LHCN-M2 (cell line): ENCODE data around the gene PPM1F. TPM values are rescaled to one million over a fixed set of nuclear protein-coding genes. Genes with fewer than 3 reads are reported as not detected.
"Not testable (repeated sequence)": the region's sequence is repeated elsewhere in the genome, so short reads cannot be mapped to it uniquely, and the experiment has no call there.

ENCODE experiments used
- DNase-seq: peaks from one replicate; pipeline ENCODE4 v3.0.0-alpha.2; 2012; ENCODE audit warnings: low read depth
- total RNA-seq: library from RNA; depleted of rRNA; stranded (reverse); fragments of >200 nt; gene quantifications from 2 replicates; pipeline ENCODE4 v1.2.3, GENCODE V29; 2014

PPM1F gene
- total RNA-seq, 1 experiment from 2014 or later: 184 TPM

DNA sequence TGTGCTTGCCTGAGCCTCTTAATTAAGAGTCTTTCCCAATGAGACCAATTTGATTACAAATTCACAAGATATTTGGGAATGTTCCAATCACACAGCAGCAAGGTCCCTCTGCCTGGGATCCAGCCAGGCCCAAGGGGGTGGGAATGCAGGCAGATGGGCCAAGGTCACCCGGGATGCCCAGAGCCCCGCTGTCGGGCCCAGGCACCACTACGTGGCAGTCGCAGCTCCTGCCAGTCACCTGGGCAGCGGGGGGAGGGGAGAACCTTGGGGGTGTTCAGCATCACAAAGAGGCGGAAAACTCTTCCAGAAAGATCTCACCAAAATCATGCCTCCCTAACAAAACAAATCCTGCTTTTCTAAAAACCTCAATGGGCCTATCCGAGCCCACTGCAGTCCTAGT is 30.9 kb downstream of the PPM1F start:
- no peak for DNase-seq

DNA sequence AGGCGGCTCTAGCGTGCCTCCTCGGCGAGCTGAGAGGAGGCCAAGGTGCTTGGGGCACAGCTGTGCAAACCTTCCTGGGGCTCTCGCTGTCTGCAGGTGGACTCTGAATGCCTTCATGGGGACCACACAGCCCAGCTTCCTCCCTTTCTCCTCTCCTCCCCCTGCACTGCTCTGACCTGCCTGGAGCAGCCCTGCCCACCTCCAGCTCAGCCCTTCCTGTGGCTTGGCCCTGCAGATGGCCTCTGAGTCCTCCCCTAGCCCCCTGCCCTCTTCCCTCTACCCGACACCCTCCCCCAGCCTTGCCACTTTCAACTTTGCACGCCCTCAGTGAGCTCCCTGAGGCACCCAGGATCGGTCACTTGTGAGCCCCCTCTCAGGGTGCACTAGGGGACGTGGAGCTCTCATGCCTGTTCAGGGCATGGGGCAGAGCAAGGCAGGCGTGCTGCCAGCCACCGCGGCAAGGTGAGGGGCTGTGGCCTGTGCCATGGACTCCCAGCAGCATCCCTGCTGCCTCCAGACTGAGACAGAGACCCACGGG is 31.4 kb downstream of the PPM1F start:
- no peak for DNase-seq

DNA sequence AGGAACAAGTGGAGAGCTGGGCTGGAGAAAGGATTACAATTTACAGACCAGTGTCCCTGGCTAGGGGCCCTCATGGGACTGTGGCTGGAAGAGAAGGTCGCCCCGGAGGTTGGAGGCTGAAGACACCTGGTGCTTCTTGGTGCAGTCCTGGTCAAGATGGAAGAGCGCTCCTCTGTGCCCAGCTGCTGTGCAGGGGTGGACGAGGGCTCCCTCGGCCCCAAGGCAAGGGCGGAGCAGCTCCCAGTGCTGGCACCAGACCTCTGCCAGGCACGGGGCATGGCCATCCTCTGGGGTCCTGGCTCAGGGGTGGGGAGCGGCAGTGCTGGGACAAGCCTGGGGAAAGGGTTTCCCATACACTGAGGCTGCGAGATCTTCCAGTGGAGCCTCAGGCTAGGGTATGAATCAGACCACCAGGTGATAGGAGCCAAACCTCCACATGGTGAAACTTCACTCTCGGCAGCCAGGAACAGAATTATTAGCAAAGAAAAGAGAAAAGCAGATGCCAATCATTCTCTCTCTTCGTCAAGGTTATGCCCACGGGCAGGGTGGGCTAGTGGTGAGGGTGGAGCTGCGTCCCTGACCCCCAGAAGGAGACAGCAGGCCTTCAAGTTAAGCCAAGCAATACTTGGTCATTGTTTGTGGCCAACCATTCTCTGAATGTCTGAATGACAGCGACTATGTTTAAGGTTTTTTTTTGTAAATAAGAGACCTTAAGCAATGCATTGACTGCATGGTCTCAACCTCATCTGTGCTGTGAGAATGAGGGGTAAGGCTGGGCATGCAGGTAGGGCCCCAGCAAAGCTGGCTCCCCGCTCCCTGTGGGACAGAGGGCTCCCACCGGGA is 32.1 kb downstream of the PPM1F start:
- DNase-seq: no peak

DNA sequence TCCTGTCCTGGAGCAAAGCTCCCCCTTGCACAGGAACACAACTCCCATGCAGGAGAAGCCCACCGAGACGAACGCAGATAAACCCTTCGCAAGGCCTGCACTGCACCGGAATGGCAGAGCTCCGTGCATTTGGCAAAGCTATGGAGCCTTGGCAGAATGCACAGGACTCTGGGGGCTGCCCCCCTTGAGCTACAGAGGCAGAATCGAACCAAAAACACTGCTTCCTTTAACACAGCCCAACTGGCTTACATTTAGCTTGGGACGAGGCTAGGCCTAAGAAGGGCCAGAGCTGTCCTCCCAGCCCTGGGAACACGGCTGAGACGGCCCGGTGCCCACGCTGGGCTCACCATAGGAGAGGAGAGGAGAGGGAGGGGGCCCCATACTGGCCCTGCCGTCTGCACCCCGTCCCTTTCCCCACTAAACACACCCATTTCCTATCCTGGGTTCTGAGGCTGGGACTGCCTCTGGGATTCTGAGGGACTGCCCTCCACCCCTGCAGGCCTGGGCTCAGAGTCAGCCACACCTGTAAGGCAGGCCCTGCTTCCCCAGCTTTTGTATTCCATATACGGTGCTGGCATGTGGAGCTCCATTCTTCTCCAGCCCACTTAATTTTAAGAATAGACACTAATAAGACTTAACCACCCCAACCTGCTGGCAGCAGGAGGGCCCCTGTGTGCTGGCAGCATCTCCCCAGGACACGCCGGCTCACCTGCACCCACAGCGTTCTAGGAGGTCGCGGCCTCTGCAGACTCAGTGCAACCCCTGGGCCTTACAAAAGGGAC is 32.9 kb downstream of the PPM1F start:
- DNase-seq: no peak

DNA sequence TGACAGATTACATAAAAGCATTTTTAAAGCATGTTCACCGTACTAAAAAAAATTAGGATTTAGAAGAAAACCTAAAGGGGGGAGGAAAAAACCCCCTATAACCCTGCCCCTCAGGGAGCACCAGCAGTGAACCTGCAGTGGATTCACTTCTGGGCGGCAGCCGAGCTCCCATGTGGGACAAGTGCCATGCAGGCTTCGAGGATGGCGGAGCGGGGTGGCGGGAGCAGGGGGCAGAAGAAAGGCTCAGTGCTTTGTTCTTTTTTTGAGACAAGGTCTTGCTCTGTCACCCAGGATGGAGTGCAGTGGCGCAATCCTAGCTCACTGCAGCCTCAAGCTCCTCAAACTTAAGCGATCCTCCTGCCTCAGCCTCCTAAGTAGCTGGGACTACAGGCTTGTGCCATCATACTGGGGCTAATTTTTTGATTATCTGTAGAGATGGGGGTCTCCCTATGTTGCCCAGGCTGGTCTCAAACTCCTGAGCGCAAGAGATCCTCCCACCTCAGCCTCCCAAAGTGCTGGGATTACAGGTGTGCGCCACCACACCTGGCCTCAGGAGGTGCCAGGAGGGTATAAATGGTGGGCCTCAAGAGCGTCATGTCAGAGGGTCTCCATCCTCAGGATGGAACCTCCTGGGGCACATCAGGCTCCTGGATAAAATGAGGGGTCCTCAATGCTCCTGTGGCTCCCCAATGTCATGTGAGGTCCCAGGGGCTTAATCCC is 34.0 kb downstream of the PPM1F start:
- no peak for DNase-seq

DNA sequence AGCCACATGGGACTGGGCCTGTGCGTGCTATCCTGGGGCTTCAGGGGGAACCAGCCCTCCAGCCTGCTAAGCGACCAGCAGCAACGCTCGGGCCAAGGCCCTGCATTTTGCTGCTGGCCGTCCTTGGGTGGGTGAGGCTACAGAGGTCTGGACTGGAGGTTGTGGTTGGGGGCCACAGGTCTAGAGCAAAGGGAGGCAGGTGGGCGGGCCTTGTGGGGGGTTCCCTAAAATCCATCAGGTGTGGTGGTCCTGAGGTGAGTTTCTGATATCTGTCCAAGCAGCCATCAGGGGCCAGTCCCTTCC is 34.7 kb downstream of the PPM1F start:
- no peak for DNase-seq

DNA sequence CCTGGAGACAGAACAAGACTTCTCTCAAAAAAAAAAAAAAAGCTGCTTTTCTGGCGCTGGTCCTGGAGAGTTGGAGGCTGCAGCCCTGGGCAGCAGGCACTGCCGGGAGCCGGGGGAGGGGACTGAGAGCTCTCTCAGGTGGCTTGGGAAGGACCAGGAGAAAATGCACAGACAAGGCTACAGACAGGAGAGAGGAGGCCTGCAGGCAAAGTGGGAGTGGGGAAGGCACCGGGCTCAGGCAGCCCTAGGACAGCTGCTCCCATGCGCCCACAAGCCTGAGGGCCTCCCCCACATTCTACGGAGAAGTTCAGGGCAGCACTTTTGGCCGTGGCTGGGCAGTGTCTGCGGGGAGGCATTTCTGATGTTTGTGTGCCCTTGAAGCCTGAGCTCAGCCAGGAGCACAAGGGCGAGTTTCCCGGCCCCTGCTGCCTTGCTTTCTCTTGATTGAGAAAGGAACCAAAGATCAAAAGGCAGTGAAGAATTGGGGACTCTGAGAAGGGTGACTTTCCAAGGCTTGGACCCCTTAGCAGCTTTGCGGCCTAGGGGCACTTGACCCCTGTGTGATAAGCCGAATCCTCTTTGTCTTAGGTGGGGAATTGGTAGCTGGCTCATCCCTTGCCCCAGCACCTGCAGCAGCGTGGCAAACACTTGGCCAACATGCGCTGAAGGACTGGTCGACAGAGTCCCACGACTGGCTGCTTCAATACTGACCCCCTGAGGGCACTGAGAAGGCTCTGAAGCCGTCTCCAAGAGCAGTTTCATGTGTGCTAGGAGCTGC is 35.3 kb downstream of the PPM1F start:
- no peak for DNase-seq

DNA sequence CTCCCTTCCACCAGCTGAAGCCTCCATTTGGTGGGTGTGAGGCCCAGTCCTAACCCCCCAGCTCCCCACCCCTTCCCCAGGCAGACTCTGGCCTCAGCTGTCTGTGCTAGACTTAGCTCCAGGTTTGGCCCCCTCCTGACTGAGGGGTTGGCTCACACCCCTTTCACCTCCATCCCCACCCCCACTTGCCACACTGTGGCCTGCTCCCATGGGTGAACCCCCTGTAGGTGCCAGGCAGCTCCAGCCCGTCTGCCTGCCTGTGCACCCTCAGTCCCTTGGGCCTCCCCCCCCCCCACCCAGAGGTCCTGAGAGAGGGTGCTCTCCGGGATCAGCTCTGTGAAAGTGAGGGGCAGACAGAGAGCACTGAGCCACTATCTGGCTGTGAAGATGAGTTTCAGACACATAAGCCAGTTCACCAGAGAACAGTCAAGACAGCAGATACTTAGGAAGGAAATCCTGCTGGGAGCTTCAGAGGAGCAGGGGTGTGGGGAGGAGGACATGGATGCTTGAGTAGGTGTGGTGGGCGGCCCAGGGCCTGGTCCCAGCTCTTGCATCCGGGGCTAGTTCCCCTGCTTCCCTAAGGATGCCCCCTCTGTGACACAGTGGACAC is 36.2 kb downstream of the PPM1F start:
- DNase-seq: no peak

DNA sequence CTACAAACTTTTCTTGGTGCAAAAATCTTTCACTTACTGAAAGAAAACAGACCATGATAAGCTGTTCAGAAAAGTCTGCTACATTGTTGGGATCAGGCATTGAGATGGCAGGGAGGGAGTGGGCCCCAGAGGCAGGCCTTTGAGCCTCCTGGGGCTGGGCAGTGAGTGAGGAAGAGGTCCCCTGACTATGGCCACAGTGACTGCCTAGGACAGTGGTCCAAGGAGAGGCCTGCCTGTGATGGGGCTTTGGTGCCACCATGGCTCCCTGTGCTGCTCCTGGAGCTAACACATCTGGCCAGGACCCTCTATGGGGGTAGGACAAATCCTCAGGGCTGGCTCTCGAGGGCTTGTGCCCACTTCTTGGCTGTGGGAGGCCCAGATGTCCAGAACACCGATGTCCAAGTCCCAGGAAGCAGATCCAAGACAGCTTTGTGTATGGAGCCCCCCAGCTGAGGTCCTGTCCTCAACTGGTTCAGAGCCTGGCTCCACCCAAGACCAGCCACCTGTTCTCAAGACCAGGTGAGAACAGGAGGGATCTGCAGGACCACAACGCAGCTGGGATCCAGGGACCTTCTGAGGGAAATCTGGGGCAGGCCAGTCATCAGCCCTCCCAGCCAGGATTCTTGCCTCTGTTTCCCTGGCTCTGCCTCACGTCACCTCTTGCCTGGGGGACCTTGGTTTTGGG is 36.9 kb downstream of the PPM1F start:
- no peak for DNase-seq

DNA sequence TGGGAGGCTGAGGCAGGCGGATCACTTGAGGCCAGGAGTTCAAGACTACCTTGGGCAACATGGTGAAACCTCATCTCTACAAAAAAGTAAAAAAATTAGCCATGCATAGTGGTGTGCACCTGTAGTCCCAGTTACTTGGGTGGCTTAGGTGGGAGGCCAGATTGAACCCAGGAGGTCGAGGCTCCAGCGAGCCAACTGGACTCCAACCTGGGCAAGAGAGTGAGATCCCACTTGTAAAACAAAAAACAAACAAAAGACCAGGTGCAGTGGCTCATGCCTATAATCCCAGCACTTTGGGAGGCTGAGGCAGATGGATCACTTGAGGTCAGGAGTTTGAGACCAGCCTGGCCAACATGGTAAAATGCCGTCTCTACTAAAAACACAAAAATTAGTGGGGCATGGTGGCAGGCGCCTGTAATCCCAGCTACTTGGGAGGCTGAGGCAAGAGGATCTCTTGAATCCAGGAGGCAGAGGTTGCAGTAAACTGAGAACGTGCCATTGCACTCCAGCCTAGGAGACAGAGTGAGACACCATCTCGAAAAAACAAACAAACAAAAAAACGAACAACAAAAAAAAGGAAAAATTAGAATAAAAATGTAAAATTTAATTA is 38.5 kb downstream of the PPM1F start:
- DNase-seq: not testable (repeated sequence)

DNA sequence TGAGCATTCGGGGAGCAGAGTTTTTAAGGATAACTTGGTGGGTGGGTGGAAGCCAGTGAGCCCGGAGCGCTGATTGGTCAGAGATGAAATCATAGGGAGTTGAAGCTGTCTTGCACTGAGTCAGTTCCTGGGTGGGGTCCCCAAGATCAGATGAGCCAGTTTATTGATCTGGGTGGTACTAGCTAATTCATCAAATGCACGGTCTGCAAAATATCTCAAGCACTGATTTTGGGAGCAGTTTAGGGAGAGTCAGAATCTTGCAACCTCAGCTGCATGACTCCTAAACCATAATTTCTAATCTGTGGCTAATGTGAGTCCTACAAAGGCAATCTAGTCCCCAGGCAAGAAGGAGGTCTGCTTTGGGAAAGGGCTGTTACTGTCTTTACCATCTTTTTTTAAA is 42.3 kb downstream of the PPM1F start:
- DNase-seq: not testable (repeated sequence)

DNA sequence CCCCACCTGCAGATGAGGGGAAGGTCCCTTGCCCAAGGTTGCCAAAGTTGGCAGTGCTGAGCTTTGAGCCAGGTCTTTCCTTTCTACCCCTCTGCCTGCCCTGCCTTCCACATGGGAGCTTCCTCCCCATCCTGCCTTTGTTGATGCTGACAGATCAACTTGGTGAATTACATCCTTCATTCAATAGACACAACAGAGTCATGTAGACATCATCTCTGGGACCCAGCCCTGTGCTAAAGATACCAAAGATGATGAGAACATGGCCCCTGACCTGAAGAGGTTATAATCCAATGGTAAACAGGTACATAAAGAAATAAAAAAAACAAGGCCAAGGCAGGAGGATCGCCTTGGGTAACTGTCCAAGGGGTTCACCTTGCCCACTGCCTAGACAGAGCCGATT is 42.8 kb downstream of the PPM1F start:
- no peak for DNase-seq

DNA sequence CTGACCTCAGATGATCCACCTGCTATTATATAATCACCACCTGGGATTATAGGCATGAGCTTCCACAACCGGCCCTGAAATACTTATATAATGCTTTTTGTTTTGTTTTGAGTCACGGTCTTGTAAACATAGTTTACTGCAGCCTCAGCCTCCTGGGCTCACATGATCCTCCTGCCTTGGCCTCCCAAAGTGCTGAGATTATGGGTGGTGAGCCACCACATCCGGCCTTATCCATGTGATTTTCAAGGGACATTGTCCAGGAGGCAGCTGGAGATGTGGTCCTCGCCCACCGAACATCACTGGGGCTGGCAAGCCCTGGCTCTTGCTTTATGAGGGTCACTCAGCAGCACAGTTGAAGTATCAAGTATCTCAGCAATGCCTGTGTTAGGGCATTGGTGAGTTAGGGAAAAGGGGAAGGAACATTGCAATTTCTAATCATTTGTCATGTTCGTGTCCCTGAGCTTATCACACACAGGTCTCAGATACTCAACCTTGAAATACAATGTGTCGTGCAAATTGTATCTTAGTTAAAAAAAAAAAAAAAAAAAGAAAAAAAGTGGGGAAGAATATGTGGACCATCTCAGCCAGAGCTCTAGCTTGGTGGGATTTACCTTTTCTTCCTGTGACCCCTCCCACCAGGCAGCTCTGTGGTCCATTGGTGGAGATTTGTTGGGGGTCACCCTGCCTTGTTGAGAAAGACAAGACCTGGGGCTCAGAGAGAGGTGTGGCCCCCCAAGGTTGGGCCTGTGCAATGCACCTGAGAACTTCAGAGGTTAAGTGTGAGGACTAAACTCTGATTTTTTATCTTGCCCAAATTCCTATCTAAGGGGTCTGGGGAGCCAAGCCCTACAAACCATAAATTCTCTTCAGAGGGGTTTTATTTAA is 44.8 kb downstream of the PPM1F start:
- DNase-seq: no peak

DNA sequence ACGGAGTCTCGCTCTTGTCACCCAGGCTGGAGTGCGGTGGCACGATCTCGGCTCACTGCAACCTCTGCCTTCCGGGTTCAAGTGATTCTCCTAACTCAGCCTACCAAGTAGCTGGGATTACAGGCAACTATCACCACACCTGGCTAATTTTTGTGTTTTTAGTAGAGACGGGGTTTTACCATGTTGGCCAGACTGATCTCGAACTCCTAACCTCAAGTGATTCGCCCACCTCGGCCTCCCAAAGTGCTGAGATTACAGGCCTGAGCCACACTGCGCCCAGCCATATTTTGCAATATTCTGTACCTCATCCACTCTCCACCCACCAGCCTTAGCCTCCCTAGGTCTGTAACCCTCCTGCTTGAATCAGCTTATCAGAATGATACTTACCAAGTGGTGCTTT is 47.4 kb downstream of the PPM1F start:
- not testable (repeated sequence) for DNase-seq

DNA sequence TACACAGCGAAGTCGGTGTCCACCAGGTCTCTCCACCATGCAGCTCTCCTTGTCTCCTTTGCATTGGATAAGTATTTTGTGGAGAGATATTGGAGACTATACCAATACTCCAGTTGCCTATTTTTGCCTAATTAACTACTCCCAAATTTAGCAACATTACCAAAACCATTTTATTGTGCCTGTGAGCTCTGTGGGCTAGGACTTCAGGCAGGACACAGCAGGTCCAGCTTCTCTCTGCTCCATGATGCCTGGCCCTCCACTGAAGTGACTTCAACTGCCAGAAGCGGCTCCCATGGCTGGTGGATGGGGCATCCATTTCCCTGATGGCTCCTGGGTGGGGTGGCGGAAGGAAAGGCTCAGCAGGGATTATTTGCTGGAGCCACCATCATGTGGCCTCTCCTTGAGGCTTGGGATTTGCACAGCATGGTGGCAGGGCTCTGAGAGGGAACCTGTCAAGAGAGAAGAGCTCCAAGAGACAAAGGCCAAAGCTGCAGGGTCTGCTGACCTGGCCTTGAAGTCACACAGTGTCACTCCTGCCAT is 48.3 kb downstream of the PPM1F start:
- DNase-seq: no peak

DNA sequence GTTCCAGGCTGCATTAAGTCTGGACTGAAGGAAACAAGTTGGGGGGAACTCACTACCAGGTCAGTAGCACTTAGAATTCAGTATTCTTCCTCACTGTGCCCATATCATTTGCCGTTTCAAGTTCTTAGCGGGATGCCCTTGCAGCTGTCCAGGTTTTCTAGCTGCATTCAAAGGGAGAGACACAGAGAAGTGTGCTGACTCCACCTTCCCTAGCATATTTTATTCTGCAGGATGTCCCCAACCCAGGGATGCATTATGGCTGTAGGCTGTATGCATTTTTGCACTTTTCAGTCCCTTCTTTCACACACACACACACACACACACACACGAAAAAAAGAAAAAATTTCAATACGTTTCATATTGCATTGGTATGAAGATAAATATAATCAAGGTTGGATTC is 49.4 kb downstream of the PPM1F start:
- no peak for DNase-seq

DNA sequence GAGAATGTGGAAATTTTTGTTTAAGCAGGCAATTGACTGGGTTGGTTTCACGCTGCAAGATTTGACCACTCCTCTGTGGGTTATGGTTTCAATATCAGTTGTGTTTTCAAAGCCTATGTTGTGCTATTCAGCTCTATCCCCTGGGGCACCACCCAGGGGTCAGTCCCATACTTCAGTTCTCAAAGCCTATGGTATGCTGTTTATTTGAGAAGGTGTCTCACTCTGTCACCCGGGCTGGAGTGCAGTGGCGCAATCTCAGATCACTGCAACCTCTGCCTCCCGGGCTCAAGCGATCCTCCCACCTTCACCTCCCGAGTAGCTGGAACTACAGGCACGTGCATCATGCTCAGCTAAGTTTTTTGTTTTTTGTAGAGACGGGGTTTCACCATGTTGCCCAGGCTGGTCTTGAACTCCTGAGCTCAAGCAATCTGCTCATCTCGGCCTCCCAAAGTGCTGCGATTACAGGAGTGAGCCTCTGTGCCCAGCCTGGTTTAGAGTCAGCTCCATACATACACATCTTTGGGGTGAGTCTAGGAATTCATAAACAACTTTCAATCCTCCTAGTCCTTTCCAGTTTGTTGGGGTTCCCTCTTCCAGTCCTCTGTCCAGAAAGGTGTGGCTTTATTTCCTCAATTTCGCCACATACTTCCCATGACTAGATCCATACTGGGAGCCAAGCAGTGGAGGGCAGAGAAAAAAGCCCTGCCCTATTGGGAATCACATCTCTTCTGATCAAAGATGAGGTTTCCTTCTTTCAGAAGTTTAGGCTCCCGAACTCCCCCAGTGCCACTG is 50.2 kb downstream of the PPM1F start:
- no peak for DNase-seq
